Subcutaneous abdominal adipose tissue (tissue), 5 donors: ENCODE results near the gene FUT8.

Experiments used
- H3K27ac ChIP-seq: one replicate; pipeline ENCODE4 v1.7.0; 2013; ENCODE audit warnings: low read depth, mild to moderate bottlenecking, inconsistent platforms, low read length, moderate library complexity
- H3K27me3 ChIP-seq, 5 donors: one replicate each; pipeline ENCODE4 v1.7.0; 2013; ENCODE audit warnings: low read length in 5 of 5, inconsistent platforms in 1 of 5; ENCODE audit not compliant: control insufficient read depth in 5 of 5, insufficient read depth in 4 of 5
- H3K36me3 ChIP-seq, 5 donors: one replicate each; pipeline ENCODE4 v1.7.0; 2013; ENCODE audit warnings: low read length in 5 of 5; ENCODE audit not compliant: control insufficient read depth in 5 of 5, insufficient read depth in 5 of 5
- H3K4me1 ChIP-seq, 5 donors: one replicate each; pipeline ENCODE4 v1.7.0; 2013; ENCODE audit warnings: low read length in 5 of 5, mild to moderate bottlenecking in 3 of 5, moderate library complexity in 1 of 5; ENCODE audit not compliant: control insufficient read depth in 5 of 5, insufficient read depth in 5 of 5
- H3K4me3 ChIP-seq, 5 donors: one replicate each; pipeline ENCODE4 v1.7.0; 2013; ENCODE audit warnings: low read length in 5 of 5, low read depth in 1 of 5
- H3K9ac ChIP-seq, 5 donors: one replicate each; pipeline ENCODE4 v1.7.0; 2013; ENCODE audit warnings: low read length in 5 of 5, mild to moderate bottlenecking in 4 of 5, moderate library complexity in 3 of 5
- H3K9me3 ChIP-seq, 5 donors: one replicate each; pipeline ENCODE4 v1.7.0; 2013; ENCODE audit warnings: low read length in 5 of 5; ENCODE audit not compliant: control insufficient read depth in 5 of 5
- donor health status: healthy.
- donor health status: healthy.
- donor health status: healthy.
- donor health status: healthy.
- donor health status: healthy.

FUT8 gene

GRCh38 chr14:65755331-65755730, 342.8 kb downstream of the FUT8 start:
- H3K27ac ChIP-seq: no peak overlapping the region
- H3K4me3 ChIP-seq: no peak overlapping the region
- H3K27me3 ChIP-seq: no peaks in the 10 kb centered on the region
- no peaks in the 10 kb centered on the region for H3K36me3 ChIP-seq
- no peak overlapping the region for H3K9ac ChIP-seq
- peaks cover 0 to 2% (median 0%) of the 10 kb centered on the region in 5 donors for H3K9me3 ChIP-seq
- H3K4me1 ChIP-seq: no peaks in the 10 kb centered on the region

- no peaks in the 10 kb centered on the region for H3K27me3 ChIP-seq
- H3K27ac ChIP-seq: no peak overlapping the region
- H3K4me3 ChIP-seq: no peak overlapping the region
- peaks cover 0 to 2% (median 0%) of the 10 kb centered on the region in 5 donors for H3K9me3 ChIP-seq
- no peak overlapping the region for H3K9ac ChIP-seq
- no peaks in the 10 kb centered on the region for H3K36me3 ChIP-seq
- no peaks in the 10 kb centered on the region for H3K4me1 ChIP-seq
Measured at GRCh38 chr14:65756880-65757279, 344.4 kb downstream of the FUT8 start.

- no peaks in the 10 kb centered on the region for H3K36me3 ChIP-seq
- no peak overlapping the region for H3K27ac ChIP-seq
- H3K4me1 ChIP-seq: no peaks in the 10 kb centered on the region
- H3K4me3 ChIP-seq: no peak overlapping the region
- peaks cover 0 to 4% (median 0%) of the 10 kb centered on the region in 5 donors for H3K27me3 ChIP-seq
- H3K9ac ChIP-seq: no peak overlapping the region
- peaks cover 0 to 3% (median 0%) of the 10 kb centered on the region in 5 donors for H3K9me3 ChIP-seq
Measured at GRCh38 chr14:65769151-65769550, 356.6 kb downstream of the FUT8 start.

GRCh38 chr14:65770681-65771080, 358.2 kb downstream of the FUT8 start:
- H3K4me1 ChIP-seq: no peaks in the 10 kb centered on the region
- H3K9ac ChIP-seq: no peak overlapping the region
- peaks cover 0 to 4% (median 0%) of the 10 kb centered on the region in 5 donors for H3K27me3 ChIP-seq
- no peaks in the 10 kb centered on the region for H3K36me3 ChIP-seq
- no peak overlapping the region for H3K4me3 ChIP-seq
- peaks cover 0 to 3% (median 0%) of the 10 kb centered on the region in 5 donors for H3K9me3 ChIP-seq
- no peak overlapping the region for H3K27ac ChIP-seq

- H3K9me3 ChIP-seq: peaks cover 0 to 3% (median 0%) of the 10 kb centered on the region in 5 donors
- no peak overlapping the region for H3K9ac ChIP-seq
- H3K27me3 ChIP-seq: peaks cover 0 to 4% (median 0%) of the 10 kb centered on the region in 5 donors
- H3K27ac ChIP-seq: no peak overlapping the region
- no peak overlapping the region for H3K4me3 ChIP-seq
- no peaks in the 10 kb centered on the region for H3K36me3 ChIP-seq
- no peaks in the 10 kb centered on the region for H3K4me1 ChIP-seq
Measured at GRCh38 chr14:65771271-65771670, 358.7 kb downstream of the FUT8 start.

- no peaks in the 10 kb centered on the region for H3K4me1 ChIP-seq
- peaks cover 0 to 4% (median 0%) of the 10 kb centered on the region in 5 donors for H3K27me3 ChIP-seq
- no peak overlapping the region for H3K27ac ChIP-seq
- H3K9me3 ChIP-seq: peaks cover 0 to 3% (median 0%) of the 10 kb centered on the region in 5 donors
- H3K36me3 ChIP-seq: no peaks in the 10 kb centered on the region
- no peak overlapping the region for H3K9ac ChIP-seq
- H3K4me3 ChIP-seq: no peak overlapping the region
Measured at GRCh38 chr14:65772466-65772865, 359.9 kb downstream of the FUT8 start.

- Histone ChIP-seq H3K4me3 (no peak overlapping the region), H3K27me3 (peaks cover 0 to 4% (median 0%) of the 10 kb centered on the region in 5 donors), H3K9me3 (peaks cover 0 to 3% (median 0%) of the 10 kb centered on the region in 5 donors), H3K9ac (no peak overlapping the region), H3K27ac (no peak overlapping the region), H3K36me3 (no peaks in the 10 kb centered on the region), H3K4me1 (no peaks in the 10 kb centered on the region)
Measured at GRCh38 chr14:65772921-65773574, 360.5 kb downstream of the FUT8 start.

- H3K27me3 ChIP-seq: peaks cover 0 to 4% (median 0%) of the 10 kb centered on the region in 5 donors
- no peak overlapping the region for H3K4me3 ChIP-seq
- H3K9me3 ChIP-seq: no peaks in the 10 kb centered on the region
- H3K4me1 ChIP-seq: no peaks in the 10 kb centered on the region
- no peak overlapping the region for H3K9ac ChIP-seq
- no peak overlapping the region for H3K27ac ChIP-seq
- no peaks in the 10 kb centered on the region for H3K36me3 ChIP-seq
Measured at GRCh38 chr14:65774041-65774440, 361.5 kb downstream of the FUT8 start.

GRCh38 chr14:65776193-65776852, 363.8 kb downstream of the FUT8 start:
- Histone ChIP-seq H3K36me3 (no peaks in the 10 kb centered on the region), H3K27me3 (no peaks in the 10 kb centered on the region), H3K9me3 (no peaks in the 10 kb centered on the region), H3K4me1 (no peaks in the 10 kb centered on the region), H3K9ac (no peak overlapping the region), H3K27ac (no peak overlapping the region), H3K4me3 (no peak overlapping the region)

- H3K9me3 ChIP-seq: no peaks in the 10 kb centered on the region
- H3K4me1 ChIP-seq: peaks cover 0 to 11% (median 3%) of the 10 kb centered on the region in 5 donors
Measured at GRCh38 chr14:65780566-65780965, 368.0 kb downstream of the FUT8 start.

More at GRCh38 chr14:65780566-65780965, 368.0 kb downstream of the FUT8 start:
- Histone ChIP-seq H3K36me3 (no peaks in the 10 kb centered on the region), H3K4me3 (no peak overlapping the region), H3K27ac (no peak overlapping the region), H3K27me3 (no peaks in the 10 kb centered on the region), H3K9ac (no peak overlapping the region)
